RWPE1 (cell line): Measurements from ENCODE around the gene CCND1.
A peak's percentile ranks its signal among the peaks of the same experiment; 100 is the strongest.

ENCODE experiments used
- CTCF ChIA-PET: fragments of 350-600 bp; sonication (Branson Sonifier 250); formaldehyde crosslinking; extraction: SDS; loops from one replicate; lab custom pipeline; 2021; lab: Yijun Ruan, JAX
- POLR2A ChIA-PET: fragments of 400-600 bp; formaldehyde crosslinking; extraction: SDS; loops from one replicate; lab custom pipeline; 2020; ENCODE audit warnings: antibody characterized with exemption; ENCODE audit not compliant: low non-redundant PET; lab: Yijun Ruan, JAX
- DNase-seq: peaks from one replicate; pipeline ENCODE4 v3.0.0; 2012; ENCODE audit warnings: low spot score
- H3K27ac ChIP-seq: fragments of 450-650 bp; 2 replicates; pipeline ENCODE4 v1.5.1; 2017
- TF ChIP-seq, protein P1 (sequence below): fragments of 450-650 bp; conservative IDR thresholded peaks from 2 replicates; pipeline ENCODE4 v1.5.1; 2017; ENCODE audit warnings: low read depth, mild to moderate bottlenecking

The CCND1 gene

DNA sequence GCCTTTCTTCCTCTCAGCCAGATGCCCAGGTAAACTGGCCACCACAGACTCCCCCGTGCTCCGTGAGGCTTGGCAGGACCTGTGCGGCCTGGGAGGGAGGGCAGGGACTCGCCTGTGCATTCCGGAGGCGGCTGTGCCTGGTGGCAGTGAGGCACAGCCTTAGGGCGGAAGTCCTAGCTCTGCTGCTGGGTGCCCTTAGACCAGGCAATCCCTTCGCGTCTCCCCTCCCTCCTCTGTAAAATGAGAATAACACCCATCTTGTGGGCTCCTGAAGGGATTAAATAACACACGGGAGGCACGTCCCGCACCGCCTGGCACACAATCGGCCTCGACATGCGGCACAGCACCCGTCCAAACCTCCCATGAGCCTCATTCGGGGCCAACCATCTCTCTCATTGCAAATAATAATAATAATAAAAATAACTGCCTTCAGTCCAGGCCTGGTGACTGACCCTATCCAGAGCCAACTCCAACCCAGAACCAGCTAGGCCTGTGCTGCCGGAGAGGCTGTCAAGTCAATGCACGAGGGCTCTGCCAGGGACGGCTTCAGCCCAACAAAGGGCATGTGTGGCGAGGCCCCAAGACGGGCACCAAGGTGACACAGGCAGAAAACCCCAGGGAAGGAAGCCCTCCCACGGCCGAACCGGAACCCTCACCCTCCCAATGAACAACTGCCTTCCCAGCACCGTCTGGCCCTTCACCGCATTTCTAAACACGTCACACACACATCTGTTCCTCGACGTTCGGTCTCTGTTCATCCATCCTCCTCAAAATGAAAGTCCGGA is 26.0 kb downstream of the CCND1 start:
- CTCF ChIA-PET = interaction anchor here (0.6 kb wide), 1 partner anchor 529 kb away, joined by 3 read pairs; no protein-coding TSS in a partner anchor
- no peak overlapping the region for H3K27ac ChIP-seq
- TF ChIP-seq, protein P1, sequence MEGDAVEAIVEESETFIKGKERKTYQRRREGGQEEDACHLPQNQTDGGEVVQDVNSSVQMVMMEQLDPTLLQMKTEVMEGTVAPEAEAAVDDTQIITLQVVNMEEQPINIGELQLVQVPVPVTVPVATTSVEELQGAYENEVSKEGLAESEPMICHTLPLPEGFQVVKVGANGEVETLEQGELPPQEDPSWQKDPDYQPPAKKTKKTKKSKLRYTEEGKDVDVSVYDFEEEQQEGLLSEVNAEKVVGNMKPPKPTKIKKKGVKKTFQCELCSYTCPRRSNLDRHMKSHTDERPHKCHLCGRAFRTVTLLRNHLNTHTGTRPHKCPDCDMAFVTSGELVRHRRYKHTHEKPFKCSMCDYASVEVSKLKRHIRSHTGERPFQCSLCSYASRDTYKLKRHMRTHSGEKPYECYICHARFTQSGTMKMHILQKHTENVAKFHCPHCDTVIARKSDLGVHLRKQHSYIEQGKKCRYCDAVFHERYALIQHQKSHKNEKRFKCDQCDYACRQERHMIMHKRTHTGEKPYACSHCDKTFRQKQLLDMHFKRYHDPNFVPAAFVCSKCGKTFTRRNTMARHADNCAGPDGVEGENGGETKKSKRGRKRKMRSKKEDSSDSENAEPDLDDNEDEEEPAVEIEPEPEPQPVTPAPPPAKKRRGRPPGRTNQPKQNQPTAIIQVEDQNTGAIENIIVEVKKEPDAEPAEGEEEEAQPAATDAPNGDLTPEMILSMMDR = no peak
- DNase-seq = no peak
- POLR2A ChIA-PET = no interaction called here

DNA sequence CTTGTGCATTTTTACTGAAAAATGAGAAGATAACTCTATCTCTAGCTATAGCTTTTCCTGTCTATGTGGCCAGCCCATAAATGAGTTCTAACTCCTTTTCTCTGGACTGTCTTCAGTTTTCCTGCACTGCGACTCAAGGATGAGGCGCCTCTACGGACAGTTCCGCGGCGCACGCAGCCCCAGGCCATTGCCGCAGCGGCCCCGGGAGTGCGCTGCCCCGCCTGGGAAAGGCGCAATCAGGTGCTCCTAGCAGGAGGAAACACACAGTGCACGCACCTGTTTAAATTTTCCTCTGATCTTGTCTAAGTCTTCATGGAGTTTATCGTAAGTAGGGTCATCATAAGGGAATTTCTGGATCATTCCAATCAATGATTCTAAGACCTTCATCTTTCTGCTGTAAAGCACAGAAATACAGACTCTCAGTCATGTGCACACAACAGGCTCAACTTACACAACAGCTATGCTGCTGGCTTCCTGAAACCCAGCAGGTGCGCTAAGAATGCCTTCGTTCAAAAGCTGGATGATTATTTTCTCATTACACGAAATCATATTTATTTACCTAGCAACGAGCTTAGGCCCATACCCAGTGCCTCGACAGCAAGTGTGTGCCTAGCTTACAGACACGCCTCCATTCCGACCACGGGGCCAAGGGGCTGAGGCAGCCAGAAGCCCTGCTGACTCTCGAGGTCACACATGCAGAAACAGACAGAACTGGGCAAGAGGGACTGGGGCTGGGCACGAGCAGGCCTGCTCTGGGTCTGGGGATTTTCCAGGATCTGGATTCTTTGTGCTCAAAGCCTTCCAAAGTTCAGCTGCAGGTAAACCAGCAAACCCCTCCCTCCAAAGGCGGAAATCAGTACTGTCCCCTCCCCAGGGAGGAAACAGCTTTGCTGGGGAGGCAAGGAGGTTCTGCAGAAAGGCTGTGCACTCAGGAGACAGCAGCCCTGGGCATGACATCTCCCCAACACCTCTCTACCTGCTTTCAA is 27.0 kb downstream of the CCND1 start:
- CTCF ChIA-PET = interaction anchor here (0.6 kb wide), 2 partner anchors 819 to 866 kb away, joined by 3 read pairs; no protein-coding TSS in a partner anchor
- POLR2A ChIA-PET = no interaction called here
- H3K27ac ChIP-seq = peak overlapping the region; percentile 63
- TF ChIP-seq, protein P1 = no peak
- no peak for DNase-seq

DNA sequence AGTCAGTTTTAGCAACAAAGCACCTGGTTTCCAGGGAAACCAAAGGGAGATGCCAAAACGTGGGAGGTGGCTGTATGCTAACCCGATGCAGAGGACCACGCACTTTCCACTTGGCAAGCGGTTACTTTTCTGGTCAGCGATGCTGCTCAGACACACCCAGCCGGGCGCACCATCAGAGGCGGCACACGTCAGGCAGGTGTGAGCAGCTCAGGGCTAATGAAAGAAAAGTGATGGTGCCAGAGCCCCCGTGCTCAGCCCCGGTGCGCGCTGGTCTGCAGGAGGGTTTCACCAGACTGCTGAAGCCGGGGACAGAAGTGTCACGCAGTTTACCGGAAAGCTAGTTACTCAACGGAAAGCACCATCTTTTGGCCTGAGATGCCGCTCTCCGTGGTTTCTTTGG is 28.5 kb downstream of the CCND1 start:
- POLR2A ChIA-PET = no interaction called here
- CTCF ChIA-PET = interaction anchor here (0.7 to 2.1 kb wide), 10 partner anchors 8 to 580 kb away, joined by 3 to 16 read pairs (median 7); no protein-coding TSS in a partner anchor
- DNase-seq = no peak
- TF ChIP-seq, protein P1 = no peak
- H3K27ac ChIP-seq = no peak overlapping the region

DNA sequence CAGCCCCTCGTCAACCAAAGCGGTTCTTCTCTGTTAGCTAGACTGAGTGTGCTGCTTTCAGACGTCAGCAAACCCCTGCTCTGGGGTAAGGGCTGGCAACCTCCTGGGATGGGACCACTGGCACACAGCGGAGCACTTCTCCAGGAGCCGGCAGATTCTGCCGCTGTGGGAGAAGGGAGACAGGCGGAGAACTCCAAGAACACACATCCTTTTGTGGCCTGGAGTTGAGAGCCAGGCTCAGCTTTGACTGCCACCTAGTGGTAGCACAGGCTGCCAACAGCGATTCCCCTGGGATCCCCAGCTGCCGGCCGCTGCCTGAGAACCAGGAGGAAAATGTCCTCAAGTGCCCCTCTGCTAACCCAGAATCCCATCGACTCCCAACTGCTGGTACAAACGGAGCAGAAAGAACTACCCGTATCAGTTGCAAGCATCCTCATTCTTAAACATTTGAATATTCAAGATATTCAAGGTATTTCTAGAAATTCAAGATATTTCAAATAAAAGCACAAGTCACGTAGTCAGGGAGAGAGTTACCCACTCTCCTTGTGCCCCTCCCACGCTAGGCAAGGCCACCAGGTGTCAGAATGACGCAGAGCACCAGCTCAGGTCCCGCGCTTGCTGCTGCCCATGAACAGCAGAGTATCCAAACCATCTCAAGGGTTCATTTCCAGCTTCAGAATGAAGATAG is 29.3 kb downstream of the CCND1 start:
- H3K27ac ChIP-seq = peak overlapping the region; percentile 54
- DNase-seq = peak; percentile 84
- ChIA-PET POLR2A (no interaction called here), CTCF (interaction anchor here (0.5 to 2.1 kb wide), 17 partner anchors 9 to 961 kb away, joined by 3 to 16 read pairs (median 3); no protein-coding TSS in a partner anchor)
- TF ChIP-seq, protein P1 = peak; percentile 94

DNA sequence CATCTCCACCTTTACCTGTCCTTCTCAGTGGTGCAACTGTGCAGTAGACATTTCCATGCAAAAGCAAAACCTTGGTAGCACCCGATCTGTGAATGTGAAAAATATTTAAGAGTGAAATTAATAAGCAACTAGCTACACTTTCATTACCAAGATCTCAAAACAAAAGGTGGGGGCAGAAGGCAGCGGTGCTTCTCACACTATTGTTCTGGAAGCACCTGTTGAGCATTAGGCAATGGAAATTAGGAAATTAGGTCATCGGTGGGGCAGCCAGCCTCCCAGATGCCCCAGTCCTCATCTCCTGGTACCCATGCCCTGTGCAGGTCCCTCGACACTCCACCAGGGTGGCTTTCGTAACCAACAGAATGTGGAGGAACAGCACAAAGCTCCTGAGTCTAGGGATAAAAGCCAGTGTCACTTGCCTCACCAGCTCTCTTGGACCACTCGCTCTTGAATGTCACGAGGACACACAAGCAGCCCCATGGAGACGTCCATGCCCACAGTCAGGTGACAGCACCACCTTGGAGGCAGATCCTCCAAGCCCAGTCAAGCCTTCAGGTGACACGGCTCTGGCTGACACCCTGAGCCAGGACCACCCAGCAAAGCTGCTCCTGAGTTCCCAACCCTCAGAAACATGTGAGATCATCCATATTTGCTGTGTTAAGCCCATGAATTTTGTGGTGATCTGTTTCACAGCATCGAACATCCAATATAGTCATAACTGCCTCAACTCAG is 30.9 kb downstream of the CCND1 start:
- POLR2A ChIA-PET = no interaction called here
- no peak for DNase-seq
- CTCF ChIA-PET = interaction anchor here (0.5 to 0.7 kb wide), 4 partner anchors 21 to 657 kb away, joined by 3 read pairs; no protein-coding TSS in a partner anchor
- H3K27ac ChIP-seq = peak overlapping the region; percentile 19; the same call in 1 of the 2 replicates
- TF ChIP-seq, protein P1 = no peak
